ENCODE measurements around the gene CCDC12. TPM values are rescaled to one million over a fixed set of nuclear protein-coding genes. Genes with fewer than 3 reads are reported as not detected.

The CCDC12 gene
- total and polyA plus RNA-seq, 9 of the 15 experiments (the other 6 are each of a cell fraction or from before 2014, with no cell fraction given): 8.9 to 201 (median 86.9) TPM

- TF ChIP-seq ARID3A (IDR thresholded peaks at IDR 0.05; ENCODE audit: borderline replicate concordance, low read depth, low read length) (no peak), NCOA1 (IDR thresholded peaks at IDR 0.05; ENCODE audit: low read depth) (peak; percentile 55; the same call in 1 of the 2 replicates), NONO (IDR thresholded peaks at IDR 0.05; ENCODE audit: low read depth in 2 of 2, low read length in 1 of 2) (no peak; a peak in 1 of 4 replicates), IRF9 (tag; IDR thresholded peaks at IDR 0.05) (no peak), FOSL1 (tag; conservative IDR thresholded peaks at IDR 0.05) (peak; percentile 86), ZNF134 (CRISPR knock-in tag; conservative IDR thresholded peaks at IDR 0.05) (no peak), CBFB (CRISPR knock-in tag; IDR thresholded peaks at IDR 0.05) (no peak), UBTF (IDR thresholded peaks at IDR 0.05; ENCODE audit: borderline replicate concordance in 1 of 2, low read depth in 2 of 2, low read length in 2 of 2) (no peak), ZNF174 (CRISPR knock-in tag; IDR thresholded peaks at IDR 0.05) (no peak), FOXJ2 (tag; IDR thresholded peaks at IDR 0.05) (0 out of 2 replicates have a peak, but pooled peaks have one; percentile 20), ESRRA (IDR thresholded peaks at IDR 0.05; ENCODE audit: borderline replicate concordance, low read depth) (peak; percentile 85), POLR2A (conservative IDR thresholded peaks at IDR 0.05) (no peak; the same call in 1 of the 2 replicates), ZNF398 (CRISPR knock-in tag; IDR thresholded peaks at IDR 0.05) (no peak), NRF1 (conservative IDR thresholded peaks at IDR 0.05 in 1 of 2, IDR thresholded peaks at IDR 0.05 in 1 of 2) (peak; percentile 27 to 44; a peak in 3 of 4 replicates), CREB3 (tag; conservative IDR thresholded peaks at IDR 0.05; ENCODE audit: low read depth) (no peak), PTBP1 (IDR thresholded peaks at IDR 0.05; ENCODE audit: low read depth, low read length) (no peak), ZNF717 (CRISPR knock-in tag; IDR thresholded peaks at IDR 0.05) (no peak), KAT7 (CRISPR knock-in tag; IDR thresholded peaks at IDR 0.05; ENCODE audit: borderline replicate concordance) (no peak), RFX1 (IDR thresholded peaks at IDR 0.05) (no peak), ZNF197 (CRISPR knock-in tag; IDR thresholded peaks at IDR 0.05; ENCODE audit: low read depth) (no peak)
Observed at GRCh38 chr3:46947981-46948791, 28.4 kb downstream of the CCDC12 start (continued).
